H9 (cell line): ENCODE results near the gene ADNP2. TPM values are rescaled to one million over a fixed set of nuclear protein-coding genes. Genes with fewer than 3 reads are reported as not detected.

Experiments used
- DNase-seq: peaks from one replicate; pipeline ENCODE4 v3.0.0-alpha.2; 2017
- H2AFZ ChIP-seq: one replicate; pipeline ENCODE4 v1.6.1; 2013; ENCODE audit warnings: mild to moderate bottlenecking, low read length, control low read depth, moderate library complexity
- H2AK5ac ChIP-seq: 2 replicates; pipeline ENCODE4 v1.6.1; 2013; ENCODE audit warnings: low read length, control low read depth, mixed read lengths; ENCODE audit not compliant: insufficient read length
- H2BK120ac ChIP-seq: one replicate; pipeline ENCODE4 v1.6.1; 2013; ENCODE audit warnings: low read depth, mild to moderate bottlenecking, low read length, control low read depth, inconsistent platforms; ENCODE audit not compliant: poor library complexity, severe bottlenecking
- H2BK12ac ChIP-seq: 2 replicates; pipeline ENCODE4 v1.6.1; 2013; ENCODE audit warnings: low read length, control low read depth, mixed read lengths, low read depth; ENCODE audit not compliant: insufficient read length
- H2BK15ac ChIP-seq: 2 replicates; pipeline ENCODE4 v1.6.1; 2013; ENCODE audit warnings: low read depth, low read length, control low read depth
- H2BK20ac ChIP-seq: one replicate; pipeline ENCODE4 v1.6.1; 2013; ENCODE audit warnings: low read depth, mild to moderate bottlenecking, low read length, control low read depth, inconsistent platforms; ENCODE audit not compliant: poor library complexity, severe bottlenecking
- H2BK5ac ChIP-seq: 2 replicates; pipeline ENCODE4 v1.6.1; 2013; ENCODE audit warnings: low read length, control low read depth, mixed read lengths; ENCODE audit not compliant: insufficient read length
- H3K14ac ChIP-seq: 2 replicates; pipeline ENCODE4 v1.6.1; 2013; ENCODE audit warnings: low read length, control low read depth; ENCODE audit not compliant: insufficient read depth
- H3K18ac ChIP-seq: 2 replicates; pipeline ENCODE4 v1.6.1; 2013; ENCODE audit warnings: low read depth, mild to moderate bottlenecking, mixed read lengths, low read length, control low read depth; ENCODE audit not compliant: insufficient read length
- H3K23ac ChIP-seq: 2 replicates; pipeline ENCODE4 v1.6.1; 2013; ENCODE audit warnings: low read length, control low read depth, mixed read lengths, low read depth; ENCODE audit not compliant: insufficient read length
- H3K23me2 ChIP-seq: 2 replicates; pipeline ENCODE4 v1.6.1; 2013; ENCODE audit warnings: low read depth, mild to moderate bottlenecking, mixed read lengths, low read length, control low read depth; ENCODE audit not compliant: insufficient read length, poor library complexity, severe bottlenecking
- H3K27ac ChIP-seq: 2 replicates; pipeline ENCODE4 v1.5.1; 2013; ENCODE audit warnings: low read length, control low read depth, mixed read lengths, low read depth; ENCODE audit not compliant: insufficient read length
- H3K27me3 ChIP-seq: 2 replicates; pipeline ENCODE4 v1.6.1; 2013; ENCODE audit warnings: low read length, control low read depth, inconsistent platforms; ENCODE audit not compliant: insufficient read depth
- H3K4ac ChIP-seq: 2 replicates; pipeline ENCODE4 v1.6.1; 2013; ENCODE audit warnings: low read depth, mild to moderate bottlenecking, control low read depth, inconsistent platforms, low read length, moderate library complexity
- H3K4me1 ChIP-seq: 2 replicates; pipeline ENCODE4 v1.6.1; 2013; ENCODE audit warnings: low read length, control low read depth, inconsistent platforms; ENCODE audit not compliant: insufficient read depth
- H3K4me2 ChIP-seq: 2 replicates; pipeline ENCODE4 v1.6.1; 2013; ENCODE audit warnings: low read length, control low read depth, mixed read lengths; ENCODE audit not compliant: insufficient read length, insufficient read depth
- H3K56ac ChIP-seq: 2 replicates; pipeline ENCODE4 v1.6.1; 2013; ENCODE audit warnings: low read depth, mild to moderate bottlenecking, mixed read lengths, low read length, control low read depth; ENCODE audit not compliant: insufficient read length
- H3K79me1 ChIP-seq: 2 replicates; pipeline ENCODE4 v1.6.1; 2013; ENCODE audit warnings: low read depth, mild to moderate bottlenecking, moderate library complexity, low read length, control low read depth, inconsistent platforms; ENCODE audit not compliant: insufficient read depth, poor library complexity, severe bottlenecking
- H3K79me2 ChIP-seq: 2 replicates; pipeline ENCODE4 v1.6.1; 2013; ENCODE audit warnings: low read length, control low read depth, inconsistent platforms; ENCODE audit not compliant: insufficient read depth
- H3K9ac ChIP-seq: 2 replicates; pipeline ENCODE4 v1.6.1; 2013; ENCODE audit warnings: low read length, control low read depth, mixed read lengths; ENCODE audit not compliant: insufficient read length; ENCODE audit errors: extremely low read depth
- H3K9me3 ChIP-seq: one replicate; pipeline ENCODE4 v1.6.1; 2013; ENCODE audit warnings: low read depth, low read length, inconsistent platforms; ENCODE audit not compliant: control insufficient read depth
- H3T11ph ChIP-seq: one replicate; pipeline ENCODE4 v1.6.1; 2013; ENCODE audit warnings: mild to moderate bottlenecking, low read length, control low read depth, inconsistent platforms
- H4K20me1 ChIP-seq: one replicate; pipeline ENCODE4 v1.6.1; 2013; ENCODE audit not compliant: control insufficient read depth, insufficient read length, insufficient read depth
- H4K5ac ChIP-seq: 2 replicates; pipeline ENCODE4 v1.6.1; 2013; ENCODE audit warnings: low read depth, mild to moderate bottlenecking, mixed read lengths, low read length, control low read depth; ENCODE audit not compliant: insufficient read length
- H4K8ac ChIP-seq: replicated peaks from 2 replicates; pipeline ENCODE4 v1.6.1; 2013; ENCODE audit warnings: low read length, control low read depth, mixed read lengths, low read depth; ENCODE audit not compliant: insufficient read length
- H4K91ac ChIP-seq: 2 replicates; pipeline ENCODE4 v1.6.1; 2013; ENCODE audit warnings: low read depth, mild to moderate bottlenecking, moderate library complexity, mixed read lengths, low read length, control low read depth; ENCODE audit not compliant: insufficient read length
- H3K27ac Mint-ChIP-seq, 3 experiments: 2 replicates in 2 of 3; 3 replicates in 1 of 3; pipeline ENCODE4 v1.8.0; 2020 to 2021; ENCODE audit warnings: mixed read lengths in 3 of 3, mild to moderate bottlenecking in 1 of 3, moderate library complexity in 1 of 3
- H3K27me3 Mint-ChIP-seq: 2 replicates; pipeline ENCODE4 v1.8.0; 2021; ENCODE audit warnings: low read depth, mild to moderate bottlenecking, moderate library complexity, mixed read lengths
- H3K36me3 Mint-ChIP-seq, 3 experiments: 2 replicates in 2 of 3; 3 replicates in 1 of 3; pipeline ENCODE4 v1.8.0; 2020 to 2021; ENCODE audit warnings: low read depth in 3 of 3, mixed read lengths in 3 of 3; ENCODE audit not compliant: insufficient read depth in 1 of 3
- H3K4me1 Mint-ChIP-seq, 2 experiments: 2 replicates each; pipeline ENCODE4 v1.8.0; 2020; ENCODE audit warnings: mixed read lengths in 2 of 2
- H3K4me3 Mint-ChIP-seq, 2 experiments: 2 replicates in 1 of 2; 3 replicates in 1 of 2; pipeline ENCODE4 v1.8.0; 2020 to 2021; ENCODE audit warnings: mild to moderate bottlenecking in 2 of 2, mixed read lengths in 2 of 2, moderate library complexity in 1 of 2
- H3K9me3 Mint-ChIP-seq, 2 experiments: 2 replicates in 1 of 2; 3 replicates in 1 of 2; pipeline ENCODE4 v1.8.0; 2020; ENCODE audit warnings: mild to moderate bottlenecking in 2 of 2, mixed read lengths in 2 of 2, moderate library complexity in 1 of 2
- CTCF ChIP-seq: fragments of 200-600 bp; sonication (generic); conservative IDR thresholded peaks from 3 replicates; pipeline ENCODE4 v1.8.0; 2021; ENCODE audit warnings: antibody characterized with exemption, mild to moderate bottlenecking
- WGBS: extraction: QIAGEN DNeasy Blood & Tissue Kit; methylation state at CpG from one replicate; pipeline ENCODE4 v1.1.7; 2013; ENCODE audit warnings: missing lambda C conversion rate, low lambda C conversion rate, mixed read lengths; ENCODE audit not compliant: insufficient read length; ENCODE audit errors: extremely low coverage; 5-methylcytosine and 5-hydroxymethylcytosine counted together
- total RNA-seq: library from RNA; stranded (reverse); gene quantifications from 2 replicates; pipeline ENCODE4 v1.2.1, GENCODE V29; 2021

The ADNP2 gene
- total RNA-seq, 1 experiment from 2014 or later = 53.5 TPM

- no peak for DNase-seq
- Mint-ChIP-seq H3K4me1 (peaks cover 29 to 33% of the 10 kb centered on the region in 2 experiments), H3K9me3 (no peaks in the 10 kb centered on the region), H3K27ac (peak overlapping the region in 2 of 3 experiments; percentile 76 to 86; a peak in 2 of 7 replicates), H3K4me3 (no peak overlapping the region), H3K36me3 (peaks cover 39 to 63% (median 61%) of the 10 kb centered on the region in 3 experiments), H3K27me3 (no peaks in the 10 kb centered on the region)
- H4K5ac ChIP-seq = no peak overlapping the region
- no peak overlapping the region for H2AFZ ChIP-seq
- H3K14ac ChIP-seq = no peak overlapping the region
- H4K8ac ChIP-seq = no peak overlapping the region
- H3K4ac ChIP-seq = no peak overlapping the region
- H2BK12ac ChIP-seq = no peak overlapping the region
- no peaks in the 10 kb centered on the region for H3K9me3 ChIP-seq
- no peaks in the 10 kb centered on the region for H3K27me3 ChIP-seq
- WGBS = no CpG with 5 or more reads among the region's 5 CpGs
- no peak overlapping the region for H2BK5ac ChIP-seq
- H4K20me1 ChIP-seq = no peaks in the 10 kb centered on the region
- TF ChIP-seq CTCF = no peak
- H3K56ac ChIP-seq = no peak overlapping the region
- H3K9ac ChIP-seq = no peak overlapping the region
- H3K4me1 ChIP-seq = peaks cover 5% of the 10 kb centered on the region; the same call in 1 of the 2 replicates
- peaks cover 9% of the 10 kb centered on the region for H3K79me1 ChIP-seq
- H3K23me2 ChIP-seq = no peaks in the 10 kb centered on the region
- no peak overlapping the region for H3K23ac ChIP-seq
- H3K4me2 ChIP-seq = no peak overlapping the region
- H3T11ph ChIP-seq = no peak overlapping the region
- H3K18ac ChIP-seq = no peak overlapping the region
- H2AK5ac ChIP-seq = no peak overlapping the region
- H2BK15ac ChIP-seq = no peak overlapping the region
- peaks cover 23% of the 10 kb centered on the region; the same call in 1 of the 2 replicates for H3K79me2 ChIP-seq
- no peak overlapping the region for H2BK120ac ChIP-seq
- no peak overlapping the region for H3K27ac ChIP-seq
- no peak overlapping the region for H4K91ac ChIP-seq
- no peak overlapping the region for H2BK20ac ChIP-seq
Measured at GRCh38 chr18:80130555-80130954, 21.5 kb downstream of the ADNP2 start.
